ENCODE results near the gene PYROXD2.
"Not testable (repeated sequence)": the region's sequence is repeated elsewhere in the genome, so short reads cannot be mapped to it uniquely, and the experiment has no call there.

The PYROXD2 gene

DNA sequence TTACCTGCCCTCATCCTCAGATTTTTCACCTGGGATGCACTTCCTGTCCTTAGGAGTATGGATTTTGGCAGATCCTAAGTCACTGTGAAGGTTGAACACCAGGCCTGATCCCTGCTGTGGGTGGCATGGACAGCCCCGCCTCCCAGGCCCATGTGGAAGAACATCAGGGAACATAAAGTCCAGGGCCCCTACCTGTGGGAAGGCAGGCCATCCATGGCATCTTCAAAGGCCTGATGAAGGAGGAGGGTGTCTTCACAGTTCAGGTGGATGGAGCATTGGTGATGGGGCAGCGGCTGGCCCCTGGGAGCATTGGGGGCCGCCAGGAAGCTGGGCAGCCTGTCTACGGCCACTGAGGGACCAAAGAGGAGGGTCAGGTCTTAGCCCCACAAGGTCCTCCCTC lies 24.6 kb downstream of the PYROXD2 start:
- DNase-seq, result no peak

GRCh38 chr10:98389398-98389797 lies 25.6 kb downstream of the PYROXD2 start:
- DNase-seq, result no peak

GRCh38 chr10:98388101-98388655 lies 26.8 kb downstream of the PYROXD2 start:
- no peak for DNase-seq

GRCh38 chr10:98384531-98385133 lies 30.4 kb downstream of the PYROXD2 start:
- peak in 3 of 4 experiments; percentile 19 to 32 (median 19) for DNase-seq

DNA sequence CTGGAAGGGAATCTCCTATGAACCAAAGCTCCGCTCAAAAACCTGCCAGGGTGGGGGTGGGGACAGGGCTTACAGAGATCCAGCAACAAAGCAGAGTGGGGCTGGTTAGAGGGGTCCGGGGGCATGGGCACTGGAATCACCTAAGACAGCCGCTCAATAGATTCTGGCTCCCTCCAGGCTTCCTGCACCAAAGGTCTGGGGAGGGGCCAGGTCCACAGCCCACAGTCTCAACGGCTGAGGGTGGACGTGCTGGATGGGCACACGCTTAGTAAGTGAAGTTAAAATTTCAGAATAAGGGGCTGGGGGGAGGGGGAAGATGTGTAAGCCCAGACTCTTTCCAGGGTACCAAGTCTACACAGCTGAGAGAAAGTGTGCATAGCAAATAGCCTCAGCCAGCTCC lies 31.1 kb downstream of the PYROXD2 start:
- no peak for DNase-seq

GRCh38 chr10:98383134-98383667 lies 31.8 kb downstream of the PYROXD2 start:
- DNase-seq, result not testable (repeated sequence)

GRCh38 chr10:98382691-98383101 lies 32.3 kb downstream of the PYROXD2 start:
- DNase-seq, result no peak

DNA sequence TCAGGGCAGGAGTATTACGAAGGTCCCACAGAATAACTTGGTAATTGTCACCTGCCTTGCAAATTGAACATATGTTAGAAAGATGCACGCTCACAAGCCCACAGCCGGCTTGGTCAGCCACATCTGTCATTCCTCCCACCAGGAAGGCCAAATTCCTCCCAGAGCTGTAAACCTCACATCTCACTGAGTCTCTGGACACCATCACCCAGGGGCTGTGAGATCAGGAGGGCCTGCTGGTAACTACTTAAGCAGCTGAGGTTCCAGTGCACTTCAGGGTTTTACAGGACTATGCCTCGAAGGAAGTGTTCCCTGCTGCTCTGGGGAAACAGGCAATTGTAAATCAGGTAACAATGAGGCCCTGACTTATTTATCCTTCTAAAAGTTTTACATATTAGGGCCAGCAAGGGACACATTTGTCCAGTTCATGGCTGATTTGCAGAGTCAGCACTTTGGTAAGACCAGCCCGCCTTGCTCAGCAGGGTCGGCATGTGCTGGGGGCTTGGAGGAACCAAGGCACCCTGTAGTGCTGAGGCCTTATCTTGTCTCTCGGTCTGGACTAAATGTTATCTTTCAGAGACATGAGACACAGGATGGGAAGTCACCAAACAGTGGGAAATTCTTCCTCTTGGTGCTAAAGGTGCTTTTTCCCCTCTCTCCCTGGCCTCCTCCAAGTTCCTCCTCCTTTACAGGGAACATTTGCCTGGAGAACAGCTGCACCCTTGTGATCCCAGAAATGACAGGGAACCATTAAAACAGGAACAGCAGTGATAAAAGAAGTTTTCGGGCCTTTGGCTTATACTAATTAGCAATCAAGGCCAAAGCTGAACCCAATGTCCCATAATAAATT lies 34.3 kb downstream of the PYROXD2 start:
- no peak for DNase-seq

GRCh38 chr10:98378722-98379121 lies 36.3 kb downstream of the PYROXD2 start:
- DNase-seq, result peak in 3 of 4 experiments; percentile 22 to 49 (median 23)

GRCh38 chr10:98377536-98377935 lies 37.4 kb downstream of the PYROXD2 start:
- DNase-seq, result no peak

DNA sequence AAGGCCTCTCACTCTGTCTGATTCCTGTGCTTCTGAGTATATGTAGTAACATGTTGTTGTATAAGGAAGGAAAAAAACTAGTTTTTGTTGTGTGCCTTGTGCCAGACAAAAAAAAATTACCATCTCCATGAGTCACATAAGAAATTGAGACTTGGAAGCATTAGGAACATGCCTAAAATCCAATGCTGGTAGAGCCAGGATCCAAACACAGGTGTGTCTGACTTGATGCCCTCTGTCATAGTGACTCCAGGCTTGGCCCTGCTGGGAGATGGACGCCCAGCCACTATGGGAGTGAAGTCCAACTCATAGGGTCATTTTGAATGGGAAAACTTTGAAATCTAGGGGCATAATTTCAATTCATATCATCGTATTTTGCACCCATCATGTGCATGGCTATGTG lies 38.0 kb downstream of the PYROXD2 start:
- DNase-seq, result no peak

DNA sequence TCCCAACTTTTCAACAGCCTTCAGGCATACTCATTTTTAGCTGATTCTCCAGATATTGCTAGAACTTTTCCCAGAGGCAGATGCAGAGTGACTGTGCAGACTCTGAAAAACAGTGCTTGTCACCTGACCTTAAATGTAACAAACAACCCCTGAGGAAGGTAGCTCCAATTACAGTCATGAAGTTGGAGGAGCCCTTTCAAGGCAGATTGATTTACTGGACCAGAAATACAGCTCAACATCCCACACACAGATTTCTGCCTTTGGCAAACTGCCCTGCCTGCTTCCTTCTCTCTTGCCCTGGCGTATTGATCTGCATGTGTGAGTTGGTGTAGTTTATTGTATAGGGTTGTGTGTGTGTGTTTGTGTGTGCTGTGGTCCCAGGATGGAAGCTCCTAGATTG lies 38.5 kb downstream of the PYROXD2 start:
- DNase-seq, result peak in 1 of 4 experiments; percentile 20

- DNase-seq, result peak; percentile 29 to 68 (median 46)
These were observed 40.6 kb downstream of the PYROXD2 start for GRCh38 chr10:98374217-98374985.

DNA sequence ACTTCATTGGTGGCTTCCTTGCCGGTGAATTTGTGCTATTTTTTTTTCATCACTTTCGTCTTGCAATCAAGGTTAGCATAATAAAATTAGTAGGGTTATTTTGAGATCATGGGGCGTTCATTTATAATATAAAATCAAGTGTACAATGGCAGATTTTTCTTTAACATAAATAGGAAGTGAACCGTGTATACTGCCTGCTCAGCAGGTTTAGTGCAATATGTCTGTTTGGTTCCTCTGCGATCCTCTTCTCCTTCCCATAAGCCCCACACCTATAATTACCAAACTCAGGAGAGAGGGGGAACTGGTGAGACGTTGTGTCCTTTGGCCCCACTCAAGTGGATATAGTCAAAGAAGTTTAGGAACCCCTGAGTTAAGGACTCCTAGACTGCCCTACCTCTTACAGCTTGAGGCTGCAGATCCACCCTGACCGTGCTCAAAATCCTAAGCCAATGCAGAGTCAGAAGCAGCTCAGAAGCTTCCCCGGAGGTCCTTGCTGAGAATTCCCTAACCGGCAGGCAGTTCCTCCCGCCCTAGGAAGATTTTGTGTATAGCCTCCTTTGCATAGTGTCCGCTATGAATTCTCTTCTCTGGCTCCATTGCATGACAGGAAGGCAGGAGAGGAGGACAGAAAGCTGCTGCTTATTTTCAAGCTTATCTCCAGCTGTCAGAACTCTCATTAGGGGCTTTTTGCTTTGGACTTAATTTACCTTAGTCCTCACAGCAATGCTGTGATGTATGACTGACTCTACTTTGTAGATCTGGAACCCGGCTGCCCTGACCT lies 41.5 kb downstream of the PYROXD2 start:
- peak in 2 of 4 experiments; percentile 43 to 48 for DNase-seq

DNA sequence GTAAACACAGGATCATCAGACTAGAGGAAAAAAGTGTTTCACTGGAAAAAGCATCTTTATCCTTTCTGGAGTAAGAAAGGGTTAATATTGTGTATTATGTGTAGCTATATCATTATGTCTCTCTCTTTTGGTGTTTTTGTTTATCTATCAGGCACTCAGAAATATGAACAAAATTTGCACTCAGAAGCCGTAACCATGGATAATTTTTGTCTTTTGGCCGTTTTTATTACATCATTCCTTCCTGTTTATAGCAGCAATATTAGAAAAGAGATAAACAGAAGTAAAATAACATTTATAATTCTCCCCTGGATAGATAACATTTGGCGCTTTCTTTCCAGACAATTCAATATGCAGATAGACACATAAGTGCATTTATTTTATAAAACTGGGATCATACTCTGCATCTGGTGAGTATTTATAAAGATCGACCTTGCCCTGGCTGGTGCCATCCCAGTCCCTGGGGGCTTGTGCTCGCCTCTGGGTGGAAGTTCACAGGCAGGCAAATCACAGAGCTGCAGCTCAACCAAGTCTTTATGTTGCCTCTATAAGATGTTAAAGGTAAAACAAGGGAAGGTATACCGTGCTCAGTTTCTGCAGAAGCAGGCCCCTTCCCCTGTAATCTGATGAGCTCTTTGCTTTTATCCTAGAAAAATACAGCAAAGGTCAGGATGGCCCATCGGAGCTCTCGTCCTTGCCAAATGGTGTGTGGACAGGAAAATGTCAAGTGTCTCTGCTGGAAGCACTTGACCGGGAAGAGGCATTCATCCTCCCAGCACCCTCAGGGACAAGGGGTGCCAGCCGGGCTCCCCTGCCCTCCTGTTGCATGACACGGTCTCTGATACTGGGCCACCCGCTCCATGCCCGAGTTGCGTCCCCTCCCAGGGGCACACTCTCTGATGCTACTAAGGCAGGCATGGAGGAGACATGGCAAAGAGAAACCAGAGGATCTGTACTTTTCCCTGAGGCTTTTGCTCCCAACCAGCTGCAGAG lies 43.9 kb downstream of the PYROXD2 start:
- DNase-seq, result no peak

DNA sequence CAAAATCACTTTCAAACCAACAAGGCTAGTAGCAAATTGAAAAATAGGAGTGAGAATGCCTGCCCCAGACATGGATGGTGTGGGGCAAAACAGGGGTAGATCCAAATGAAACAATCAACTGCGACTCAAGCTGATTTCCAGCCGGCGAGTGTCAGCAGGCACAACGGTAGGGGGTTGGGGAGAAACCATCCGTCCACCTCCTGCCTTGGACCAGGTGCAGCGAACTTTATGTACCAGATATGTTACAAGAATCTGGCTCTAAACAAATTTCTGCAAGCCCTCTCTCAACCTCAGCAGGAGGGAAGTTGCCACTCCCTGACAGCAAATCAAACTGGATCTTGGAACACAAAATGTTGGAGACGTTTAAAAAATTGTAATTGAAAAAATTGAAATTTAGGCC lies 45.2 kb downstream of the PYROXD2 start:
- DNase-seq, result no peak

- no peak for DNase-seq
These were observed 46.3 kb downstream of the PYROXD2 start for GRCh38 chr10:98368644-98369043.

- DNase-seq, result no peak
These were observed 47.2 kb downstream of the PYROXD2 start for GRCh38 chr10:98367604-98368451.

DNA sequence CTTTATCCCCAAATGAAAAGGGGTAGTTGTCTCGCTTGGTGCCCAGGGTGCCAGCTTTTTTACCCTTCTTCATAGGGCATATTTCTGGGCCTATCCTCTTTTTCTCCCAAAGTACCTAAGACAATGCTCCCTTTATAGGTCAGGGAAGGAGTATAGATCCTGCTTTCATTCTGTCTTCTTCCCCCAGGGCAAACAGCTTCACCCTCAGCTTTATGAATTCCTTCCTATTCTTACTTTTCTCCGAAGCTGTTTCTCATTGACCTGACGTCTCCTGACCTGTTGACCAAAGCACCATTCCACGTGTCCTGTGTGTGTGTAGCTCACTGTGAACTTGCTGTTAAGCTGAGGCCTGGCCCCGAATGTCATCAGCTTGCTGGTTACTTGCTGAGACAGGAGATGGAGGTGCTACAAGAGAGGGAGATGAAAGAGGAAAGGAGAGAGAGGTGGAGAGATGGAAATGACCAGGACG lies 48.9 kb downstream of the PYROXD2 start:
- no peak for DNase-seq

Measured in suppressor macrophage (primary cell).